ENCODE data around the gene ZCCHC14. TPM values are rescaled to one million over a fixed set of nuclear protein-coding genes. Genes with fewer than 3 reads are reported as not detected.

The ZCCHC14 gene
- total RNA-seq, 4 donors from 2014 or later = 27.7 to 56.1 (median 36.7) TPM

GRCh38 chr16:87411375-87412271, 81.2 kb downstream of the ZCCHC14 start:
- TF ChIP-seq POLR2A (IDR thresholded peaks at IDR 0.05) = no peak
- no peak for TF ChIP-seq POLR2AphosphoS5 (IDR thresholded peaks at IDR 0.05)
- no peak for TF ChIP-seq CTCF (IDR thresholded peaks at IDR 0.05)
- 90% methylated on average over 49 of the region's 49 CpGs; no CpG with 5 or more reads in 1 of the 2 donors for WGBS, 2 donors (ENCODE audit: low coverage in 1 of 2)
- H3K4me3 ChIP-seq = no peak overlapping the region
- no peak overlapping the region for H3K27ac ChIP-seq
- DNase-seq = no peak
- no peaks in the 10 kb centered on the region for H3K27me3 ChIP-seq
- in situ Hi-C loops (cut with MboI; ENCODE audit: low pct_ligation_motif_present in 1 of 4, low pct_unique_long_range_greater_than_20kb in 1 of 4, low sequenced_read_pairs in 3 of 4) = loop anchor here in 2 of 4 donors (10.0 to 25.0 kb wide), 3 partner anchors 223 to 351 kb away; partner anchors contain the start of gene KLHDC4 (in 1 of the 2)
- H3K36me3 ChIP-seq = peaks cover 0 to 37% (median 8%) of the 10 kb centered on the region in 4 donors
- H3K9me3 ChIP-seq = no peaks in the 10 kb centered on the region
- intact Hi-C loops (cut with DNase I; ENCODE audit: low total_unique reads) = loop anchor here (10.0 kb wide), 2 partner anchors 83 to 133 kb away; partner anchors contain the start of gene ZCCHC14
- H3K4me1 ChIP-seq = peaks cover 0 to 3% (median 0%) of the 10 kb centered on the region in 4 donors

DNA sequence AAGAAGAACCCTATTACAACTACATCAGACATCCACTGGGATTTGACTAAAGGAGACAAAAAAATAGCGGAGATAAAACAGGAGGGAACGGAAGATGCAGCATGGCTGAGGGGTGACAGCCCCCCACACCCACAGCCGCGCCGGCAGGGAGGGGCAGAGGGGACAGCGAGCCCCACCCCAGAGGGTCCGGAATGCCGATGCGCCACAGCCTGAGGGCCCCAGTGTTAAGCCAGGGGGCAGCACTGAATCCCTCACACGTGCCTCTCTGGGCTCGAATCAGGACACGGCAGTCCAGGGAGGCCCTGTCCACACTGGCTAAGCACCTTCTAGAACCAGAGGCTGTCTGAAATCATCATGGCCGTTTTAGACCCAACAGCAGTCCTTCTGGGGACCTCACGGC, 81.9 kb downstream of the ZCCHC14 start:
- in situ Hi-C loops (cut with MboI; ENCODE audit: low pct_ligation_motif_present in 1 of 4, low pct_unique_long_range_greater_than_20kb in 1 of 4, low sequenced_read_pairs in 3 of 4) = loop anchor here in 2 of 4 donors (10.0 to 25.0 kb wide), 3 partner anchors 224 to 351 kb away; partner anchors contain the start of gene KLHDC4 (in 1 of the 2)
- no peak overlapping the region for H3K27ac ChIP-seq
- no peaks in the 10 kb centered on the region for H3K9me3 ChIP-seq
- H3K36me3 ChIP-seq = peaks cover 2 to 31% (median 10%) of the 10 kb centered on the region in 4 donors
- intact Hi-C loops (cut with DNase I; ENCODE audit: low total_unique reads) = loop anchor here (10.0 kb wide), 2 partner anchors 84 to 134 kb away; partner anchors contain the start of gene ZCCHC14
- H3K4me1 ChIP-seq = peaks cover 0 to 3% (median 0%) of the 10 kb centered on the region in 4 donors
- no peak overlapping the region for H3K4me3 ChIP-seq
- 82 to 98% methylated on average over 5 to 12 of the region's 14 CpGs for WGBS, 2 donors (ENCODE audit: low coverage in 1 of 2)
- no peak for DNase-seq
- no peak for TF ChIP-seq CTCF (IDR thresholded peaks at IDR 0.05)
- no peak for TF ChIP-seq EP300 (IDR thresholded peaks at IDR 0.05; ENCODE audit: low read depth)
- TF ChIP-seq POLR2AphosphoS5 (IDR thresholded peaks at IDR 0.05) = no peak
- no peak for TF ChIP-seq POLR2A (IDR thresholded peaks at IDR 0.05)
- no peaks in the 10 kb centered on the region for H3K27me3 ChIP-seq

- no peak overlapping the region for H3K27ac ChIP-seq
- H3K36me3 ChIP-seq = peaks cover 2 to 31% (median 12%) of the 10 kb centered on the region in 4 donors
- H3K4me1 ChIP-seq = peaks cover 0 to 3% (median 0%) of the 10 kb centered on the region in 4 donors
- no peaks in the 10 kb centered on the region for H3K9me3 ChIP-seq
- in situ Hi-C loops (cut with MboI; ENCODE audit: low pct_ligation_motif_present in 1 of 4, low pct_unique_long_range_greater_than_20kb in 1 of 4, low sequenced_read_pairs in 3 of 4) (loop anchor here in 2 of 4 donors (10.0 to 25.0 kb wide), 3 partner anchors 224 to 352 kb away; partner anchors contain the start of gene KLHDC4 (in 1 of the 2)), intact Hi-C loops (cut with DNase I; ENCODE audit: low total_unique reads) (loop anchor here (10.0 kb wide), 2 partner anchors 84 to 134 kb away; partner anchors contain the start of gene ZCCHC14)
- no peak for DNase-seq
- WGBS, 2 donors (ENCODE audit: low coverage in 1 of 2) = 98 to 100% methylated on average over 1 to 8 of the region's 11 CpGs
- H3K27me3 ChIP-seq = no peaks in the 10 kb centered on the region
- TF ChIP-seq CTCF (IDR thresholded peaks at IDR 0.05) = no peak
- TF ChIP-seq POLR2AphosphoS5 (IDR thresholded peaks at IDR 0.05) = no peak
- no peak for TF ChIP-seq POLR2A (IDR thresholded peaks at IDR 0.05)
- TF ChIP-seq EP300 (IDR thresholded peaks at IDR 0.05; ENCODE audit: low read depth) = no peak
- no peak overlapping the region for H3K4me3 ChIP-seq
Measured at GRCh38 chr16:87410530-87410929, 82.3 kb downstream of the ZCCHC14 start.

DNA sequence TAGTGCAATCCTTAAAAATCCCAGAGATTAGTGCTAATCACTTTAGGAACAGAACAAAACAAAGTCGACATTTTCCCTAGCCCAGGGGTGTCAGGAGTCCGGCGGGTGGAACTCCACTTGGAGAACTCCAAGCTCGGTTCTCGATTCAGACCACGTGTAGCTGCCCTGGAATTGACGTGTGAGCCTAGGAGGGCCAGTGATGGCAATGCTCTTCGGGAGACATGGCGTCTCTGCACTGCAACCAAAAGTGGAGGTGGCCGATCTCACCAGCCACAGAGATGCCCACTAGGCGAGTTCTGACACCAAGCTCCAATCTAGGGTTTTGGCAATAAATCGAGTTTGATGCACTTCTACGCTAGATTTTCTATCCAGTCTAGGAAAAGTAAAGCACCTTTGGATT, 83.0 kb downstream of the ZCCHC14 start:
- Histone ChIP-seq H3K36me3 (peaks cover 2 to 33% (median 16%) of the 10 kb centered on the region in 4 donors), H3K9me3 (no peaks in the 10 kb centered on the region), H3K4me3 (no peak overlapping the region), H3K27ac (no peak overlapping the region), H3K27me3 (no peaks in the 10 kb centered on the region), H3K4me1 (peaks cover 0 to 3% (median 0%) of the 10 kb centered on the region in 4 donors)
- TF ChIP-seq POLR2AphosphoS5 (IDR thresholded peaks at IDR 0.05) (no peak), POLR2A (IDR thresholded peaks at IDR 0.05) (no peak), CTCF (IDR thresholded peaks at IDR 0.05) (no peak)
- intact Hi-C loops (cut with DNase I; ENCODE audit: low total_unique reads) (loop anchor here (10.0 kb wide), 2 partner anchors 85 to 135 kb away; partner anchors contain the start of gene ZCCHC14), in situ Hi-C loops (cut with MboI; ENCODE audit: low pct_ligation_motif_present in 1 of 4, low pct_unique_long_range_greater_than_20kb in 1 of 4, low sequenced_read_pairs in 3 of 4) (loop anchor here in 2 of 4 donors (10.0 to 25.0 kb wide), 3 partner anchors 225 to 353 kb away; partner anchors contain the start of gene KLHDC4 (in 1 of the 2))
- WGBS, 2 donors (ENCODE audit: low coverage in 1 of 2) = 91 to 94% methylated on average over 4 to 13 of the region's 13 CpGs
- no peak for DNase-seq

Data from transverse colon (tissue), 4 donors.